Measurements from ENCODE around the gene CCDC87.

The CCDC87 gene

GRCh38 chr11:66548774-66549630, 43.9 kb downstream of the CCDC87 start:
- no peak overlapping the region for H3K4ac ChIP-seq (ENCODE audit: low read depth, low read length)
- H2AK5ac ChIP-seq (ENCODE audit: low read length): no peak overlapping the region
- H2BK15ac ChIP-seq (replicated peaks; ENCODE audit: low read depth): no peak overlapping the region
- no peaks in the 10 kb centered on the region for H3K4me1 ChIP-seq (ENCODE audit: control insufficient read depth, low read depth, low read length)
- no peak overlapping the region for H2BK5ac ChIP-seq (ENCODE audit: low read length)
- no peak overlapping the region for H3K18ac ChIP-seq (ENCODE audit: low read length)
- no peaks in the 10 kb centered on the region for H3K79me2 ChIP-seq (ENCODE audit: control insufficient read depth, insufficient read depth, low read length)
- no peak overlapping the region for H3K4me3 ChIP-seq (ENCODE audit: low read length)
- no peak overlapping the region for H4K5ac ChIP-seq (ENCODE audit: low read length)
- no peak overlapping the region for H3K4me2 ChIP-seq (ENCODE audit: low read length)
- no peaks in the 10 kb centered on the region for H3K79me1 ChIP-seq (ENCODE audit: low read length)
- H3K23ac ChIP-seq (ENCODE audit: low read length): no peak overlapping the region
- no CpG with 5 or more reads among the region's 16 CpGs for WGBS (ENCODE audit: extremely low coverage, insufficient coverage, low lambda C conversion rate)
- no peak overlapping the region for H4K8ac ChIP-seq (ENCODE audit: low read depth, low read length)
- H2BK120ac ChIP-seq (ENCODE audit: low read depth, low read length): no peak overlapping the region
- DNase-seq: peak; percentile 27
- H3K56ac ChIP-seq (ENCODE audit: low read length): no peak overlapping the region
- no peaks in the 10 kb centered on the region for H3K36me3 ChIP-seq (ENCODE audit: control insufficient read depth, insufficient read depth, low read length)
- H3K27me3 ChIP-seq (ENCODE audit: insufficient read depth, low read length, poor library complexity): no peaks in the 10 kb centered on the region
- no peak overlapping the region for H3K9ac ChIP-seq (ENCODE audit: low read length)
- H3K27ac ChIP-seq (ENCODE audit: low read depth, low read length): no peak overlapping the region

- no peak overlapping the region for H2AK5ac ChIP-seq (ENCODE audit: low read length)
- H3K79me2 ChIP-seq (ENCODE audit: control insufficient read depth, insufficient read depth, low read length): no peaks in the 10 kb centered on the region
- H3K23ac ChIP-seq (ENCODE audit: low read length): no peak overlapping the region
- no peak overlapping the region for H3K27ac ChIP-seq (ENCODE audit: low read depth, low read length)
- H3K4me3 ChIP-seq (ENCODE audit: low read length): no peak overlapping the region
- no peak overlapping the region for H4K8ac ChIP-seq (ENCODE audit: low read depth, low read length)
- H3K18ac ChIP-seq (ENCODE audit: low read length): no peak overlapping the region
- no peak overlapping the region for H3K4ac ChIP-seq (ENCODE audit: low read depth, low read length)
- no peak overlapping the region for H3K9ac ChIP-seq (ENCODE audit: low read length)
- H2BK5ac ChIP-seq (ENCODE audit: low read length): no peak overlapping the region
- DNase-seq: no peak
- H2BK120ac ChIP-seq (ENCODE audit: low read depth, low read length): no peak overlapping the region
- no peak overlapping the region for H4K5ac ChIP-seq (ENCODE audit: low read length)
- H3K36me3 ChIP-seq (ENCODE audit: control insufficient read depth, insufficient read depth, low read length): no peaks in the 10 kb centered on the region
- H2BK15ac ChIP-seq (replicated peaks; ENCODE audit: low read depth): no peak overlapping the region
- H3K56ac ChIP-seq (ENCODE audit: low read length): no peak overlapping the region
- no peaks in the 10 kb centered on the region for H3K4me1 ChIP-seq (ENCODE audit: control insufficient read depth, low read depth, low read length)
- no peaks in the 10 kb centered on the region for H3K27me3 ChIP-seq (ENCODE audit: insufficient read depth, low read length, poor library complexity)
- H3K79me1 ChIP-seq (ENCODE audit: low read length): no peaks in the 10 kb centered on the region
- H3K4me2 ChIP-seq (ENCODE audit: low read length): no peak overlapping the region
- WGBS (ENCODE audit: extremely low coverage, insufficient coverage, low lambda C conversion rate): no CpG with 5 or more reads among the region's 11 CpGs
These were observed 44.8 kb downstream of the CCDC87 start for GRCh38 chr11:66548041-66548440.

GRCh38 chr11:66547662-66548009, 45.2 kb downstream of the CCDC87 start:
- H3K27ac ChIP-seq (ENCODE audit: low read depth, low read length): no peak overlapping the region
- no peak overlapping the region for H3K56ac ChIP-seq (ENCODE audit: low read length)
- H3K23ac ChIP-seq (ENCODE audit: low read length): no peak overlapping the region
- no peak overlapping the region for H3K4ac ChIP-seq (ENCODE audit: low read depth, low read length)
- no CpG with 5 or more reads among the region's 5 CpGs for WGBS (ENCODE audit: extremely low coverage, insufficient coverage, low lambda C conversion rate)
- DNase-seq: no peak
- H4K8ac ChIP-seq (ENCODE audit: low read depth, low read length): no peak overlapping the region
- H3K79me2 ChIP-seq (ENCODE audit: control insufficient read depth, insufficient read depth, low read length): no peaks in the 10 kb centered on the region
- no peak overlapping the region for H3K4me2 ChIP-seq (ENCODE audit: low read length)
- H3K79me1 ChIP-seq (ENCODE audit: low read length): no peaks in the 10 kb centered on the region
- no peak overlapping the region for H2BK15ac ChIP-seq (replicated peaks; ENCODE audit: low read depth)
- no peak overlapping the region for H3K18ac ChIP-seq (ENCODE audit: low read length)
- no peak overlapping the region for H3K9ac ChIP-seq (ENCODE audit: low read length)
- no peaks in the 10 kb centered on the region for H3K27me3 ChIP-seq (ENCODE audit: insufficient read depth, low read length, poor library complexity)
- no peak overlapping the region for H4K5ac ChIP-seq (ENCODE audit: low read length)
- H2BK120ac ChIP-seq (ENCODE audit: low read depth, low read length): no peak overlapping the region
- H3K36me3 ChIP-seq (ENCODE audit: control insufficient read depth, insufficient read depth, low read length): no peaks in the 10 kb centered on the region
- no peak overlapping the region for H2AK5ac ChIP-seq (ENCODE audit: low read length)
- H3K4me3 ChIP-seq (ENCODE audit: low read length): no peak overlapping the region
- no peaks in the 10 kb centered on the region for H3K4me1 ChIP-seq (ENCODE audit: control insufficient read depth, low read depth, low read length)
- H2BK5ac ChIP-seq (ENCODE audit: low read length): no peak overlapping the region

- Histone ChIP-seq H2BK120ac (ENCODE audit: low read depth, low read length) (no peak overlapping the region), H3K23ac (ENCODE audit: low read length) (no peak overlapping the region), H3K4me2 (ENCODE audit: low read length) (no peak overlapping the region), H4K8ac (ENCODE audit: low read depth, low read length) (no peak overlapping the region), H2BK15ac (replicated peaks; ENCODE audit: low read depth) (no peak overlapping the region), H3K9ac (ENCODE audit: low read length) (no peak overlapping the region), H3K27ac (ENCODE audit: low read depth, low read length) (no peak overlapping the region), H3K4me3 (ENCODE audit: low read length) (no peak overlapping the region), H3K4ac (ENCODE audit: low read depth, low read length) (no peak overlapping the region), H3K36me3 (ENCODE audit: control insufficient read depth, insufficient read depth, low read length) (no peaks in the 10 kb centered on the region), H3K18ac (ENCODE audit: low read length) (no peak overlapping the region), H3K4me1 (ENCODE audit: control insufficient read depth, low read depth, low read length) (no peaks in the 10 kb centered on the region), H2BK5ac (ENCODE audit: low read length) (no peak overlapping the region), H2AK5ac (ENCODE audit: low read length) (no peak overlapping the region), H3K79me2 (ENCODE audit: control insufficient read depth, insufficient read depth, low read length) (no peaks in the 10 kb centered on the region), H3K27me3 (ENCODE audit: insufficient read depth, low read length, poor library complexity) (no peaks in the 10 kb centered on the region), H3K79me1 (ENCODE audit: low read length) (no peaks in the 10 kb centered on the region), H4K5ac (ENCODE audit: low read length) (no peak overlapping the region), H3K56ac (ENCODE audit: low read length) (peak overlapping the region; percentile 7)
- peak; percentile 38 for DNase-seq
- no CpG with 5 or more reads among the region's 18 CpGs for WGBS (ENCODE audit: extremely low coverage, insufficient coverage, low lambda C conversion rate)
These were observed 45.7 kb downstream of the CCDC87 start for GRCh38 chr11:66546966-66547661.

- no peak within 1 kb of the TSS for H2BK120ac ChIP-seq (ENCODE audit: low read depth, low read length)
- H3K4ac ChIP-seq (ENCODE audit: low read depth, low read length): peak within 1 kb of the TSS; percentile 8
- peak within 1 kb of the TSS; percentile 78 for H3K4me2 ChIP-seq (ENCODE audit: low read length)
- peak within 1 kb of the TSS; percentile 93 for H3K9ac ChIP-seq (ENCODE audit: low read length)
- no peaks in the 10 kb centered on the region for H3K36me3 ChIP-seq (ENCODE audit: control insufficient read depth, insufficient read depth, low read length)
- H3K18ac ChIP-seq (ENCODE audit: low read length): peak within 1 kb of the TSS; percentile 62
- H3K4me1 ChIP-seq (ENCODE audit: control insufficient read depth, low read depth, low read length): no peaks in the 10 kb centered on the region
- no peaks in the 10 kb centered on the region for H3K79me1 ChIP-seq (ENCODE audit: low read length)
- no peak within 1 kb of the TSS for H3K23ac ChIP-seq (ENCODE audit: low read length)
- H3K56ac ChIP-seq (ENCODE audit: low read length): peak within 1 kb of the TSS; percentile 94
- no peak within 1 kb of the TSS for H4K5ac ChIP-seq (ENCODE audit: low read length)
- no peaks in the 10 kb centered on the region for H3K27me3 ChIP-seq (ENCODE audit: insufficient read depth, low read length, poor library complexity)
- H2AK5ac ChIP-seq (ENCODE audit: low read length): no peak within 1 kb of the TSS
- H2BK5ac ChIP-seq (ENCODE audit: low read length): no peak within 1 kb of the TSS
- H2BK15ac ChIP-seq (replicated peaks; ENCODE audit: low read depth): no peak within 1 kb of the TSS
- WGBS (ENCODE audit: extremely low coverage, insufficient coverage, low lambda C conversion rate): no CpG with 5 or more reads among the region's 37 CpGs
- DNase-seq: peak; percentile 57
- H4K8ac ChIP-seq (ENCODE audit: low read depth, low read length): peak within 1 kb of the TSS; percentile 7
- H3K27ac ChIP-seq (ENCODE audit: low read depth, low read length): no peak within 1 kb of the TSS
- H3K79me2 ChIP-seq (ENCODE audit: control insufficient read depth, insufficient read depth, low read length): no peaks in the 10 kb centered on the region
- H3K4me3 ChIP-seq (ENCODE audit: low read length): peak within 1 kb of the TSS; percentile 81
These were observed 46.4 kb downstream of the CCDC87 start, which contains the start of gene ACTN3 for GRCh38 chr11:66546368-66546965. TSS of gene ACTN3 (plus strand) at chr11:66546903. CDS start at chr11:66546938, 35 bp downstream.
